GM12878 (cell line): ENCODE results near the gene EFHD2. TPM values are rescaled to one million over a fixed set of nuclear protein-coding genes. Genes with fewer than 3 reads are reported as not detected.

Source experiments
- ATAC-seq: fragments of 200-7000 bp; cut with Tn5 transposase; 3 replicates; pipeline ENCODE4 v1.9.1; 2020; ENCODE audit warnings: mild to moderate bottlenecking, moderate library complexity
- BruUV-seq: library from RNA; stranded (reverse); fragments of 400-500 nt; replicated peaks from 2 replicates; lab custom pipeline; 2021; lab: Mats Ljungman, UMichigan
- CTCF ChIA-PET: fragments of 300-600 bp; sonication (Branson Sonifier 250); formaldehyde crosslinking; extraction: SDS; loops from one replicate; lab custom pipeline; 2021; ENCODE audit warnings: inconsistent platforms; lab: Yijun Ruan, JAX
- POLR2A ChIA-PET: fragments of 350-600 bp; formaldehyde crosslinking; extraction: SDS; loops from one replicate; lab custom pipeline; 2021; ENCODE audit warnings: inconsistent platforms; lab: Charles Lee
- RAD21 ChIA-PET: fragments of 300-600 bp; sonication (Branson Sonifier 250); formaldehyde crosslinking; loops from one replicate; lab custom pipeline; 2023; ENCODE audit warnings: antibody characterized with exemption; ENCODE audit not compliant: unreplicated experiment; lab: Charles Lee
- SMC1A ChIA-PET: fragments of 300-600 bp; sonication (Branson Sonifier 250); formaldehyde crosslinking; loops from one replicate; lab custom pipeline; 2023; ENCODE audit not compliant: unreplicated experiment, uncharacterized antibody; lab: Charles Lee
- DNase-seq: peaks from one replicate; pipeline ENCODE4 v3.0.0-alpha.2; 2011; ENCODE audit warnings: low read depth, low spot score
- FAIRE-seq: peaks from 3 replicates; lab custom pipeline; 2011; peaks lifted over from hg19 to GRCh38; lab: Jason Lieb, UNC
- H2AFZ ChIP-seq: 2 replicates; pipeline ENCODE4 v1.6.0; 2011; ENCODE audit warnings: low read depth, low read length, control low read depth; ENCODE audit not compliant: control insufficient read depth
- H3K27ac ChIP-seq: 2 replicates; pipeline ENCODE4 v1.5.1; 2011; ENCODE audit warnings: control low read depth; ENCODE audit not compliant: control insufficient read depth, insufficient read depth
- H3K27me3 ChIP-seq, 2 experiments: replicated peaks in 1 of 2; 2 replicates each; pipeline versions ENCODE4 v1.6.0 to v1.6.1; 2011; ENCODE audit warnings: low read length in 1 of 2; ENCODE audit not compliant: control insufficient read depth in 2 of 2, insufficient read depth in 2 of 2
- H3K36me3 ChIP-seq, 2 experiments: 2 replicates each; pipeline ENCODE4 v1.5.1; 2011; ENCODE audit warnings: low read length in 1 of 2; ENCODE audit not compliant: control insufficient read depth in 2 of 2, insufficient read depth in 2 of 2
- H3K4me1 ChIP-seq: 2 replicates; pipeline ENCODE4 v1.6.1; 2011; ENCODE audit warnings: mild to moderate bottlenecking, low read length, moderate library complexity, mixed read lengths; ENCODE audit not compliant: control insufficient read depth, insufficient read depth
- H3K4me2 ChIP-seq: 2 replicates; pipeline ENCODE4 v1.6.0; 2011; ENCODE audit warnings: control low read depth; ENCODE audit not compliant: control insufficient read depth, insufficient read depth
- H3K4me3 ChIP-seq: fragments of 200-600 bp; sonication (generic); 2 replicates; pipeline ENCODE4 v1.5.1; 2016
- H3K79me2 ChIP-seq: 2 replicates; pipeline ENCODE4 v1.6.0; 2011; ENCODE audit warnings: low read length; ENCODE audit not compliant: control insufficient read depth, insufficient read depth
- H3K9ac ChIP-seq: 2 replicates; pipeline ENCODE4 v1.8.0; 2011; ENCODE audit warnings: low read length, control low read depth, mixed read lengths; ENCODE audit not compliant: control insufficient read depth, insufficient read depth
- H3K9me3 ChIP-seq: replicated peaks from 3 replicates; pipeline ENCODE4 v1.5.1; 2011; ENCODE audit warnings: mild to moderate bottlenecking, low read length; ENCODE audit not compliant: control insufficient read depth, insufficient read depth
- H4K20me1 ChIP-seq: 2 replicates; pipeline ENCODE4 v1.6.0; 2011; ENCODE audit not compliant: control insufficient read depth, insufficient read depth
- BMI1 ChIP-seq: fragments of 450-650 bp; IDR thresholded peaks from 2 replicates; pipeline ENCODE4 v1.6.1; 2016; ENCODE audit warnings: mild to moderate bottlenecking, moderate library complexity, borderline replicate concordance
- CHD1 ChIP-seq: IDR thresholded peaks from 2 replicates; pipeline ENCODE4 v1.6.1; 2012; ENCODE audit warnings: low read depth, low read length, improper control_type of control experiment
- ESRRA ChIP-seq: IDR thresholded peaks from 2 replicates; pipeline ENCODE4 v1.6.1; 2012; ENCODE audit warnings: mild to moderate bottlenecking, low read length, improper control_type of control experiment
- HDAC6 ChIP-seq: fragments of 200-600 bp; sonication (generic); IDR thresholded peaks from one replicate; pipeline ENCODE4 v1.8.0; 2017; ENCODE audit warnings: antibody characterized with exemption; ENCODE audit not compliant: unreplicated experiment
- KAT2A ChIP-seq: conservative IDR thresholded peaks from 2 replicates; pipeline ENCODE4 v1.6.1; 2011; ENCODE audit warnings: low read depth, low read length; ENCODE audit not compliant: control insufficient read depth
- KDM1A ChIP-seq: fragments of 200-600 bp; sonication (generic); IDR thresholded peaks from 2 replicates; pipeline ENCODE4 v1.6.1; 2016; ENCODE audit warnings: borderline replicate concordance
- MEF2B ChIP-seq: fragments of 450-650 bp; IDR thresholded peaks from 2 replicates; pipeline ENCODE4 v1.6.1; 2018; ENCODE audit warnings: mild to moderate bottlenecking, moderate library complexity; ENCODE audit not compliant: partially characterized antibody, poor library complexity, severe bottlenecking
- MTA3 ChIP-seq: IDR thresholded peaks from 2 replicates; pipeline ENCODE4 v1.6.1; 2012; ENCODE audit warnings: low read length, inconsistent platforms, borderline replicate concordance
- RCOR1 ChIP-seq: conservative IDR thresholded peaks from 2 replicates; pipeline ENCODE4 v1.6.1; 2012; ENCODE audit warnings: low read depth, low read length, improper control_type of control experiment
- SIX5 ChIP-seq: IDR thresholded peaks from 2 replicates; pipeline ENCODE4 v1.6.1; 2011; ENCODE audit warnings: mild to moderate bottlenecking, low read depth, low read length, moderate library complexity; ENCODE audit not compliant: severe bottlenecking
- SREBF2 ChIP-seq: IDR thresholded peaks from 2 replicates; pipeline ENCODE4 v1.6.1; 2012; ENCODE audit warnings: mild to moderate bottlenecking, low read length
- STAT1 ChIP-seq: fragments of 450-650 bp; conservative IDR thresholded peaks from 2 replicates; pipeline ENCODE4 v1.6.1; 2014; ENCODE audit warnings: antibody characterized with exemption, mild to moderate bottlenecking
- TCF3 ChIP-seq: IDR thresholded peaks from 2 replicates; pipeline ENCODE4 v1.6.1; 2012; ENCODE audit warnings: low read depth, mild to moderate bottlenecking, low read length, borderline replicate concordance; ENCODE audit not compliant: insufficient read depth
- ZZZ3 ChIP-seq: IDR thresholded peaks from 2 replicates; pipeline ENCODE4 v1.6.1; 2011; ENCODE audit warnings: low read depth; ENCODE audit not compliant: control insufficient read depth, insufficient read length
- WGBS: methylation state at CpG from one replicate; pipeline ENCODE4 v1.1.6; 2016; ENCODE audit warnings: low lambda C conversion rate; ENCODE audit not compliant: insufficient replicate concordance, insufficient coverage; ENCODE audit errors: missing lambda C conversion rate; 5-methylcytosine and 5-hydroxymethylcytosine counted together
- in situ Hi-C: fragments of 300-500 bp; cut with MboI; formaldehyde crosslinking; loops from 9 replicates; pipeline ENCODE4 v1.14.3; 2018; ENCODE audit warnings: mixed read lengths
- intact Hi-C: fragments of 100-400 bp; cut with micrococcal nuclease; formaldehyde crosslinking; loops from one replicate; pipeline ENCODE4 v1.14.2; 2022; ENCODE audit not compliant: unreplicated experiment
- polyA plus RNA-seq, 11 experiments: library from polyadenylated mRNA; depleted of rRNA in 4 of 11; unstranded in 6 of 11; stranded (reverse) in 5 of 11; fragments of >200 nt; fragmentation: Nextera tagmentation in 4 of 11; fragmentation: Illumina TruSeq in 1 of 11; extraction: Ambion mirVana in 4 of 11; extraction: Trizol in 1 of 11; gene quantifications; 1 replicate in 1 of 11; 2 replicates in 10 of 11; pipeline versions ENCODE4 v1.2.1 to v1.2.3, GENCODE V29; 2011 to 2016; ENCODE audit warnings: inconsistent platforms in 2 of 11, missing spikeins in 2 of 11, low read depth in 1 of 11
- total RNA-seq, 4 experiments: library from RNA; depleted of rRNA in 3 of 4; stranded (reverse); fragments of >200 nt in 3 of 4; fragmentation: Illumina TruSeq in 1 of 4; extraction: Trizol in 1 of 4; gene quantifications; 2 replicates each; pipeline versions ENCODE4 v1.2.1 to v1.2.3, GENCODE V29; 2013 to 2021
- TF ChIP-seq, protein P1 (sequence below): fragments of 450-650 bp; IDR thresholded peaks from 2 replicates; pipeline ENCODE4 v1.6.1; 2016; ENCODE audit warnings: mild to moderate bottlenecking
- TF ChIP-seq, protein P2 (sequence below): fragments of 450-650 bp; IDR thresholded peaks from 2 replicates; pipeline ENCODE4 v1.6.1; 2018; ENCODE audit warnings: borderline replicate concordance, mild to moderate bottlenecking; ENCODE audit not compliant: partially characterized antibody
- TF ChIP-seq, protein P3 (sequence below): fragments of 450-650 bp; IDR thresholded peaks from 2 replicates; pipeline ENCODE4 v1.6.1; 2017; ENCODE audit warnings: mild to moderate bottlenecking

The EFHD2 gene
- total and polyA plus RNA-seq, 10 of the 15 experiments (the other 5 are each of a cell fraction or from before 2014, with no cell fraction given), result 4.0 to 114 (median 66.1) TPM

- no peak for TF ChIP-seq SREBF2
- TF ChIP-seq TCF3, result no peak
- no peak for TF ChIP-seq RCOR1
- TF ChIP-seq BMI1, result no peak
Measured at GRCh38 chr1:15368888-15369287, 40.8 kb upstream of the EFHD2 start (continued).

GRCh38 chr1:15370268-15370667 is 39.4 kb upstream of the EFHD2 start:
- no TSS peak for BruUV-seq
- H3K4me1 ChIP-seq, result no peaks in the 10 kb centered on the region
- WGBS, result 28% methylated on average over 4 of the region's 4 CpGs
- H3K79me2 ChIP-seq, result no peaks in the 10 kb centered on the region
- FAIRE-seq (no peak), DNase-seq (no peak), ATAC-seq (no peak)
- H3K9ac ChIP-seq, result no peak overlapping the region
- CTCF ChIA-PET, result no interaction called here
- POLR2A ChIA-PET, result no interaction called here
- in situ Hi-C loops, result no loop called here
- H3K4me2 ChIP-seq, result no peak overlapping the region
- no peak overlapping the region for H3K4me3 ChIP-seq
- H3K27me3 ChIP-seq, result peaks cover 0 to 2% of the 10 kb centered on the region in 2 experiments; a peak in 1 of 4 replicates
- RAD21 ChIA-PET, result no interaction called here
- H3K9me3 ChIP-seq, result no peaks in the 10 kb centered on the region
- H2AFZ ChIP-seq, result no peak overlapping the region
- H4K20me1 ChIP-seq, result no peaks in the 10 kb centered on the region
- no peak overlapping the region for H3K27ac ChIP-seq
- SMC1A ChIA-PET, result no interaction called here
- intact Hi-C loops, result no loop called here
- no peaks in the 10 kb centered on the region for H3K36me3 ChIP-seq
- TF ChIP-seq ESRRA (no peak), KAT2A (no peak), CHD1 (no peak), STAT1 (no peak), ZZZ3 (no peak), SIX5 (no peak), KDM1A (no peak), HDAC6 (no peak), MTA3 (no peak), MEF2B (no peak)
- TF ChIP-seq, protein P1, sequence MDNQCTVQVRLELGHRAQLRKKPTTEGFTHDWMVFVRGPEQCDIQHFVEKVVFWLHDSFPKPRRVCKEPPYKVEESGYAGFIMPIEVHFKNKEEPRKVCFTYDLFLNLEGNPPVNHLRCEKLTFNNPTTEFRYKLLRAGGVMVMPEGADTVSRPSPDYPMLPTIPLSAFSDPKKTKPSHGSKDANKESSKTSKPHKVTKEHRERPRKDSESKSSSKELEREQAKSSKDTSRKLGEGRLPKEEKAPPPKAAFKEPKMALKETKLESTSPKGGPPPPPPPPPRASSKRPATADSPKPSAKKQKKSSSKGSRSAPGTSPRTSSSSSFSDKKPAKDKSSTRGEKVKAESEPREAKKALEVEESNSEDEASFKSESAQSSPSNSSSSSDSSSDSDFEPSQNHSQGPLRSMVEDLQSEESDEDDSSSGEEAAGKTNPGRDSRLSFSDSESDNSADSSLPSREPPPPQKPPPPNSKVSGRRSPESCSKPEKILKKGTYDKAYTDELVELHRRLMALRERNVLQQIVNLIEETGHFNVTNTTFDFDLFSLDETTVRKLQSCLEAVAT, result no peak
- TF ChIP-seq, protein P2, sequence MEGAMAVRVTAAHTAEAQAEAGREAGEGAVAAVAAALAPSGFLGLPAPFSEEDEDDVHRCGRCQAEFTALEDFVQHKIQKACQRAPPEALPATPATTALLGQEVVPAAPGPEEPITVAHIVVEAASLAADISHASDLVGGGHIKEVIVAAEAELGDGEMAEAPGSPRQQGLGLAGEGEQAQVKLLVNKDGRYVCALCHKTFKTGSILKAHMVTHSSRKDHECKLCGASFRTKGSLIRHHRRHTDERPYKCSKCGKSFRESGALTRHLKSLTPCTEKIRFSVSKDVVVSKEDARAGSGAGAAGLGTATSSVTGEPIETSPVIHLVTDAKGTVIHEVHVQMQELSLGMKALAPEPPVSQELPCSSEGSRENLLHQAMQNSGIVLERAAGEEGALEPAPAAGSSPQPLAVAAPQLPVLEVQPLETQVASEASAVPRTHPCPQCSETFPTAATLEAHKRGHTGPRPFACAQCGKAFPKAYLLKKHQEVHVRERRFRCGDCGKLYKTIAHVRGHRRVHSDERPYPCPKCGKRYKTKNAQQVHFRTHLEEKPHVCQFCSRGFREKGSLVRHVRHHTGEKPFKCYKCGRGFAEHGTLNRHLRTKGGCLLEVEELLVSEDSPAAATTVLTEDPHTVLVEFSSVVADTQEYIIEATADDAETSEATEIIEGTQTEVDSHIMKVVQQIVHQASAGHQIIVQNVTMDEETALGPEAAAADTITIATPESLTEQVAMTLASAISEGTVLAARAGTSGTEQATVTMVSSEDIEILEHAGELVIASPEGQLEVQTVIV, result no peak
- TF ChIP-seq, protein P3, sequence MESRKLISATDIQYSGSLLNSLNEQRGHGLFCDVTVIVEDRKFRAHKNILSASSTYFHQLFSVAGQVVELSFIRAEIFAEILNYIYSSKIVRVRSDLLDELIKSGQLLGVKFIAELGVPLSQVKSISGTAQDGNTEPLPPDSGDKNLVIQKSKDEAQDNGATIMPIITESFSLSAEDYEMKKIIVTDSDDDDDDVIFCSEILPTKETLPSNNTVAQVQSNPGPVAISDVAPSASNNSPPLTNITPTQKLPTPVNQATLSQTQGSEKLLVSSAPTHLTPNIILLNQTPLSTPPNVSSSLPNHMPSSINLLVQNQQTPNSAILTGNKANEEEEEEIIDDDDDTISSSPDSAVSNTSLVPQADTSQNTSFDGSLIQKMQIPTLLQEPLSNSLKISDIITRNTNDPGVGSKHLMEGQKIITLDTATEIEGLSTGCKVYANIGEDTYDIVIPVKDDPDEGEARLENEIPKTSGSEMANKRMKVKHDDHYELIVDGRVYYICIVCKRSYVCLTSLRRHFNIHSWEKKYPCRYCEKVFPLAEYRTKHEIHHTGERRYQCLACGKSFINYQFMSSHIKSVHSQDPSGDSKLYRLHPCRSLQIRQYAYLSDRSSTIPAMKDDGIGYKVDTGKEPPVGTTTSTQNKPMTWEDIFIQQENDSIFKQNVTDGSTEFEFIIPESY, result no peak
